ENCODE measurements around the gene C1QB.

The C1QB gene

DNA sequence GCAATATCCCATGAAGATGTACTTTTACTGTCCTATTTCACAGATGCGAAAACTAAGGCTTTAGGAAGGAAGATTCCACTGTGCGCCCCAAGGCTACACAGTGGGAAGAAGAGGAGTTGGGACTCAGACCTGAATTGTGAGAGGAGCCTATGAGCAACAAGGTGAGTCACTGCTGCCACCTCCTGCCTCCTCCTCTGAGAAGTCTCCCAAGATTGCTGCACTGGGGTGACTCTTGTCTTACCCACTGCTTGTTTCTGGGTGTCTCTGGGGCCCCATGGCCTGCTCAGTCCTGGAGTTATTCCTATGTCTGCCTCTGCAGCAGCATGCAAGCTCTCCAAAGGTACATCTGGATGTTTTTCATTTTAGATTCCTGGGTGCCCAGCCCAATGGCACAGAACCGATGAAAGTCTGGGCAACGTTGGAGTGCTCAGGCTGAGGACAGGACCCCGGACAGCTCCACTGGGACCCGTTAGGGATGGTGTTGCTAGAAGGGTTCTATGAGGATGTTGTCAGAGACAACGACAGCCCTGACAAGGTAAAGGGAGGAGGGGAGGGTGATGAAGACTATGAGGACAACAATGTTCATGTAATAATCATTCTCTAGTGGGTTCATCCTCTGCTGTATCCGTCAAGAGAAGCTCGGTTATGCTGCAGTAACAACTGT, 27.6 kb upstream of the C1QB start:
- no peak overlapping the region for H3K27ac ChIP-seq (replicated peaks)
- no peak for DNase-seq (ENCODE audit: low read depth in 1 of 2, low spot score in 1 of 2)
- TF ChIP-seq GABPA (IDR thresholded peaks at IDR 0.05; ENCODE audit: low read depth) = no peak
- TF ChIP-seq, protein P1, sequence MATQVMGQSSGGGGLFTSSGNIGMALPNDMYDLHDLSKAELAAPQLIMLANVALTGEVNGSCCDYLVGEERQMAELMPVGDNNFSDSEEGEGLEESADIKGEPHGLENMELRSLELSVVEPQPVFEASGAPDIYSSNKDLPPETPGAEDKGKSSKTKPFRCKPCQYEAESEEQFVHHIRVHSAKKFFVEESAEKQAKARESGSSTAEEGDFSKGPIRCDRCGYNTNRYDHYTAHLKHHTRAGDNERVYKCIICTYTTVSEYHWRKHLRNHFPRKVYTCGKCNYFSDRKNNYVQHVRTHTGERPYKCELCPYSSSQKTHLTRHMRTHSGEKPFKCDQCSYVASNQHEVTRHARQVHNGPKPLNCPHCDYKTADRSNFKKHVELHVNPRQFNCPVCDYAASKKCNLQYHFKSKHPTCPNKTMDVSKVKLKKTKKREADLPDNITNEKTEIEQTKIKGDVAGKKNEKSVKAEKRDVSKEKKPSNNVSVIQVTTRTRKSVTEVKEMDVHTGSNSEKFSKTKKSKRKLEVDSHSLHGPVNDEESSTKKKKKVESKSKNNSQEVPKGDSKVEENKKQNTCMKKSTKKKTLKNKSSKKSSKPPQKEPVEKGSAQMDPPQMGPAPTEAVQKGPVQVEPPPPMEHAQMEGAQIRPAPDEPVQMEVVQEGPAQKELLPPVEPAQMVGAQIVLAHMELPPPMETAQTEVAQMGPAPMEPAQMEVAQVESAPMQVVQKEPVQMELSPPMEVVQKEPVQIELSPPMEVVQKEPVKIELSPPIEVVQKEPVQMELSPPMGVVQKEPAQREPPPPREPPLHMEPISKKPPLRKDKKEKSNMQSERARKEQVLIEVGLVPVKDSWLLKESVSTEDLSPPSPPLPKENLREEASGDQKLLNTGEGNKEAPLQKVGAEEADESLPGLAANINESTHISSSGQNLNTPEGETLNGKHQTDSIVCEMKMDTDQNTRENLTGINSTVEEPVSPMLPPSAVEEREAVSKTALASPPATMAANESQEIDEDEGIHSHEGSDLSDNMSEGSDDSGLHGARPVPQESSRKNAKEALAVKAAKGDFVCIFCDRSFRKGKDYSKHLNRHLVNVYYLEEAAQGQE (IDR thresholded peaks at IDR 0.05; ENCODE audit: insufficient replicate concordance, low read depth) = peak; percentile 92
- no peak overlapping the region for H3K4me3 ChIP-seq (replicated peaks; ENCODE audit: insufficient read depth, low read length)
- peaks cover 3% of the 10 kb centered on the region for H3K27me3 ChIP-seq (ENCODE audit: insufficient read depth, poor library complexity, severe bottlenecking)

DNA sequence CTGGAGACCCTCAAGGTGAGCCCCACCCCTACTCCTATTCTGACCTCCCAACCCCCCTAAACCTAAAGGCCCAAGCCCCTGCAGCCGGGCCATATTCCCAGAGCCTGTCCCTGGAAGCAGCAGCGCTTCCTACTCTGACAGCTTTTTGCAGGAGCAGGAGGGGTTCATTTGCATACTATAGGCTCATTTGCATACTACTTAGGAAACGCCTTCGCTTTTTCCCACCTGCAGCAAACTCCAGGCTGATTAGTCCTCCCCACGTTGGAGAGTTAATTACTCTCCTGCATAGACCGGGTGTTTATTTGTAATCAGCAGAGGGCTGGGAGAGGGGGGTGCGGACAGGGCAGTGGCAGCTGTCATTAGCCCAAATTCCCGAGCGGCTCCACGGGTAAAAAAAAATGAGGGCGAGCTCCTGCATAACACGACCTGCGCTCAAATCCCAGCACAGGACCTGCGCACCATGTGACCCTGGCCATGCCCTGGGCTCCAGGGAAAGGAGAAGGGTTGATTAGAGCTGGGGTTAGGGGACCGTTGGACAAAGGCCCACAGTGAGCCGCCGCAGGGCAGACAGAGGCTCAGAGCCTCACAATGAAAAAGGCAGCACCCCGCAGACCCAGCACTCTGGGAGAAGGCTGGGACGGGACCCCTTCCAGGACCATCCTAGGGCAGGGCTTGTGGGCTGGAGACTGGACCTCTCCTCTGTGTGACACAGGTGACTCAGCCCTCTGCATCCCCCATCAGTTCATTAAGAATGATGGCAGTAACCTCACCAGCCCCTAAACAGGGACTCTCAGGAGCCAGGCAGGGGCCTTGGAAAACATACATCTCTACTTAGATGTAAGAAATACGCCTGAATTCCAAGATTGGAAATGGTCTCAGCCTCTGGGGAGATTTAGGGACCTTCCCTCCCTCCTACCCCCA, 26.5 kb upstream of the C1QB start:
- Histone ChIP-seq H3K27me3 (ENCODE audit: insufficient read depth, poor library complexity, severe bottlenecking) (peaks cover 5% of the 10 kb centered on the region), H3K4me3 (replicated peaks; ENCODE audit: insufficient read depth, low read length) (no peak overlapping the region), H3K27ac (replicated peaks) (no peak overlapping the region)
- TF ChIP-seq SPI1 (IDR thresholded peaks at IDR 0.05; ENCODE audit: borderline replicate concordance, low read depth) (no peak), POLR2AphosphoS5 (IDR thresholded peaks at IDR 0.05; ENCODE audit: low read depth) (no peak), GABPA (IDR thresholded peaks at IDR 0.05; ENCODE audit: low read depth) (no peak)
- TF ChIP-seq, protein P1 (IDR thresholded peaks at IDR 0.05; ENCODE audit: insufficient replicate concordance, low read depth) = no peak
- TF ChIP-seq, protein P2, sequence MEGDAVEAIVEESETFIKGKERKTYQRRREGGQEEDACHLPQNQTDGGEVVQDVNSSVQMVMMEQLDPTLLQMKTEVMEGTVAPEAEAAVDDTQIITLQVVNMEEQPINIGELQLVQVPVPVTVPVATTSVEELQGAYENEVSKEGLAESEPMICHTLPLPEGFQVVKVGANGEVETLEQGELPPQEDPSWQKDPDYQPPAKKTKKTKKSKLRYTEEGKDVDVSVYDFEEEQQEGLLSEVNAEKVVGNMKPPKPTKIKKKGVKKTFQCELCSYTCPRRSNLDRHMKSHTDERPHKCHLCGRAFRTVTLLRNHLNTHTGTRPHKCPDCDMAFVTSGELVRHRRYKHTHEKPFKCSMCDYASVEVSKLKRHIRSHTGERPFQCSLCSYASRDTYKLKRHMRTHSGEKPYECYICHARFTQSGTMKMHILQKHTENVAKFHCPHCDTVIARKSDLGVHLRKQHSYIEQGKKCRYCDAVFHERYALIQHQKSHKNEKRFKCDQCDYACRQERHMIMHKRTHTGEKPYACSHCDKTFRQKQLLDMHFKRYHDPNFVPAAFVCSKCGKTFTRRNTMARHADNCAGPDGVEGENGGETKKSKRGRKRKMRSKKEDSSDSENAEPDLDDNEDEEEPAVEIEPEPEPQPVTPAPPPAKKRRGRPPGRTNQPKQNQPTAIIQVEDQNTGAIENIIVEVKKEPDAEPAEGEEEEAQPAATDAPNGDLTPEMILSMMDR (IDR thresholded peaks at IDR 0.05; ENCODE audit: insufficient read depth, low read length) = no peak
- no peak for DNase-seq (ENCODE audit: low read depth in 1 of 2, low spot score in 1 of 2)

DNA sequence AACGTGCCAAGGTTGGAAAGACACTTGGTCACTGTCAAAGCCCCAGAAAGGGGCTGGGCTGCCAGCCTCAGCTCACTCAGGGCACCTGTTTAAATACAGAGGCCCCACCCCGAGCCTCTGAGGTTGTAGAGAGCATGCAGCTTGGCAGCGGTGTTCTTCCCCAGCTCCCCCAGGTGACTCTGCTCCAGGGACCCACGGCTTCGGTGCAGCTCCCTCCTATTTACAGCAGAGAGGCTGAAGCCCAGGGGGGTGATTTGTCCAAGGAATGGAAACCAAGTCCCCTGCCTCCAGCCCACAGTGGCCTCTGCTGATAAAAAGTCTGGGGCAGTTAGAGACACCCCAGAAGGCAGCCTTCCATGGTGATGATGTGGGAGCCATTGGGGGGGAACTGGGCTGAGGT, 25.7 kb upstream of the C1QB start:
- peaks cover 9% of the 10 kb centered on the region for H3K27me3 ChIP-seq (ENCODE audit: insufficient read depth, poor library complexity, severe bottlenecking)
- no peak overlapping the region for H3K27ac ChIP-seq (replicated peaks)
- no peak for TF ChIP-seq GABPA (IDR thresholded peaks at IDR 0.05; ENCODE audit: low read depth)
- TF ChIP-seq, protein P1 (IDR thresholded peaks at IDR 0.05; ENCODE audit: insufficient replicate concordance, low read depth) = no peak
- TF ChIP-seq SPI1 (IDR thresholded peaks at IDR 0.05; ENCODE audit: borderline replicate concordance, low read depth) = no peak
- TF ChIP-seq POLR2AphosphoS5 (IDR thresholded peaks at IDR 0.05; ENCODE audit: low read depth) = no peak
- TF ChIP-seq, protein P2 (IDR thresholded peaks at IDR 0.05; ENCODE audit: insufficient read depth, low read length) = no peak
- DNase-seq (ENCODE audit: low read depth in 1 of 2, low spot score in 1 of 2) = no peak
- no peak overlapping the region for H3K4me3 ChIP-seq (replicated peaks; ENCODE audit: insufficient read depth, low read length)

All from HL-60 (cell line).